CD4-positive, alpha-beta T cell treated with Interleukin-4 for 4 hours (primary cell): ENCODE results near the gene EDDM3A.
"Not testable (repeated sequence)": the region's sequence is repeated elsewhere in the genome, so short reads cannot be mapped to it uniquely, and the experiment has no call there.

Source experiments
- DNase-seq: peaks from one replicate; pipeline ENCODE4 v3.0.0-alpha.2; 2020

The EDDM3A gene

GRCh38 chr14:20745571-20746358, at the start of gene EDDM3A:
EDDM3A (plus strand) TSS chr14:20745887; CDS start chr14:20747581, 1,694 bp downstream.
- no peak for DNase-seq

- DNase-seq, result no peak
Measured at GRCh38 chr14:20696764-20697163, 48.9 kb upstream of the EDDM3A start.

GRCh38 chr14:20697273-20698017, 48.2 kb upstream of the EDDM3A start:
- DNase-seq, result peak; percentile 74

- DNase-seq, result no peak
Measured at GRCh38 chr14:20698018-20698329, 47.7 kb upstream of the EDDM3A start.

GRCh38 chr14:20698934-20699333, 46.8 kb upstream of the EDDM3A start:
- no peak for DNase-seq

- no peak for DNase-seq
Measured at GRCh38 chr14:20699931-20700330, 45.8 kb upstream of the EDDM3A start.

GRCh38 chr14:20700965-20701364, 44.7 kb upstream of the EDDM3A start:
- not testable (repeated sequence) for DNase-seq

- DNase-seq, result no peak
Measured at GRCh38 chr14:20706657-20707355, 38.9 kb upstream of the EDDM3A start.

GRCh38 chr14:20707622-20708021, 38.1 kb upstream of the EDDM3A start:
- DNase-seq, result no peak

- no peak for DNase-seq
Measured at GRCh38 chr14:20711261-20711660, 34.4 kb upstream of the EDDM3A start.

- DNase-seq, result no peak
Measured at GRCh38 chr14:20711685-20712084, 34.0 kb upstream of the EDDM3A start.

- DNase-seq, result no peak
Measured at GRCh38 chr14:20712904-20713303, 32.8 kb upstream of the EDDM3A start.

- no peak for DNase-seq
Measured at GRCh38 chr14:20714593-20715250, 31.0 kb upstream of the EDDM3A start.

GRCh38 chr14:20719777-20720176, 25.9 kb upstream of the EDDM3A start:
- no peak for DNase-seq

GRCh38 chr14:20720741-20721140, 24.9 kb upstream of the EDDM3A start:
- no peak for DNase-seq

- DNase-seq, result no peak
Measured at GRCh38 chr14:20722016-20722415, 23.7 kb upstream of the EDDM3A start.

GRCh38 chr14:20723488-20723887, 22.2 kb upstream of the EDDM3A start:
- DNase-seq, result no peak

- DNase-seq, result not testable (repeated sequence)
Measured at GRCh38 chr14:20726121-20726520, 19.6 kb upstream of the EDDM3A start.

- DNase-seq, result no peak
Measured at GRCh38 chr14:20726531-20726930, 19.2 kb upstream of the EDDM3A start.

- DNase-seq, result no peak
Measured at GRCh38 chr14:20730891-20731290, 14.8 kb upstream of the EDDM3A start.

GRCh38 chr14:20732477-20732876, 13.2 kb upstream of the EDDM3A start:
- DNase-seq, result no peak

- no peak for DNase-seq
Measured at GRCh38 chr14:20732979-20733635, 12.6 kb upstream of the EDDM3A start.
